Measurements from ENCODE around the gene GPR156.

DNA sequence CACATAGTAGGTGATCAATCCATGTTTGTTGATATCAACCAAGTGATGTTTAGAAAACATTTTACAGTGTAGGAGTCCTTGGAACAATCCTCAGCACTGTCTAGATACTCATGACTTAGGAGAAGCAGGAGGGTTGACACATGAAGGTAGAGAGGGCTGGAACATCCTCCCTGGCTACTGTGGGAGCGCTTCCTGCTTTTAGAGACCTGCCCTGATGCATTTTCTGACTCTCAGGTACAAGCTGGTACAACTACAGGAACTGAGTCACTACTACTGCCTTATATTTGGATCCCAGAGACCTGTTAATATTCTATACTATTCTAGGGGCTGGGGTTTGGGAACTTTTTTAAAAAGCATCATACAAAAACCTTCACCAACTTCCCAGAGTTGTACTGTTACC is 20.1 kb downstream of the GPR156 start:
- TF ChIP-seq, protein P1, sequence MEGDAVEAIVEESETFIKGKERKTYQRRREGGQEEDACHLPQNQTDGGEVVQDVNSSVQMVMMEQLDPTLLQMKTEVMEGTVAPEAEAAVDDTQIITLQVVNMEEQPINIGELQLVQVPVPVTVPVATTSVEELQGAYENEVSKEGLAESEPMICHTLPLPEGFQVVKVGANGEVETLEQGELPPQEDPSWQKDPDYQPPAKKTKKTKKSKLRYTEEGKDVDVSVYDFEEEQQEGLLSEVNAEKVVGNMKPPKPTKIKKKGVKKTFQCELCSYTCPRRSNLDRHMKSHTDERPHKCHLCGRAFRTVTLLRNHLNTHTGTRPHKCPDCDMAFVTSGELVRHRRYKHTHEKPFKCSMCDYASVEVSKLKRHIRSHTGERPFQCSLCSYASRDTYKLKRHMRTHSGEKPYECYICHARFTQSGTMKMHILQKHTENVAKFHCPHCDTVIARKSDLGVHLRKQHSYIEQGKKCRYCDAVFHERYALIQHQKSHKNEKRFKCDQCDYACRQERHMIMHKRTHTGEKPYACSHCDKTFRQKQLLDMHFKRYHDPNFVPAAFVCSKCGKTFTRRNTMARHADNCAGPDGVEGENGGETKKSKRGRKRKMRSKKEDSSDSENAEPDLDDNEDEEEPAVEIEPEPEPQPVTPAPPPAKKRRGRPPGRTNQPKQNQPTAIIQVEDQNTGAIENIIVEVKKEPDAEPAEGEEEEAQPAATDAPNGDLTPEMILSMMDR (conservative IDR thresholded peaks at IDR 0.05): no peak
- no peak for TF ChIP-seq ZFX (IDR thresholded peaks at IDR 0.05)
